GM10266 (cell line): ENCODE measurements around the gene SLC7A6.

Experiments
- DNase-seq: peaks from one replicate; pipeline ENCODE4 v3.0.0; 2012; ENCODE audit errors: extremely low spot score
- CTCF ChIP-seq: IDR thresholded peaks from 2 replicates; pipeline ENCODE4 v1.5.1; 2012; ENCODE audit warnings: mild to moderate bottlenecking, low read depth; ENCODE audit not compliant: control insufficient read depth, insufficient read depth; ENCODE audit errors: missing control alignments

Gene SLC7A6

GRCh38 chr16:68328860-68329390 is 64.6 kb downstream of the SLC7A6 start:
- no peak for TF ChIP-seq CTCF
- no peak for DNase-seq

GRCh38 chr16:68331879-68332410 is 67.6 kb downstream of the SLC7A6 start:
- no peak for TF ChIP-seq CTCF
- no peak for DNase-seq

- no peak for DNase-seq
- no peak for TF ChIP-seq CTCF
Observed at GRCh38 chr16:68332411-68333121, 68.2 kb downstream of the SLC7A6 start.

- no peak for TF ChIP-seq CTCF
- no peak for DNase-seq
Observed at GRCh38 chr16:68335175-68335574, 70.8 kb downstream of the SLC7A6 start.

GRCh38 chr16:68338326-68339119 is 74.2 kb downstream of the SLC7A6 start:
- no peak for DNase-seq
- TF ChIP-seq CTCF = no peak

GRCh38 chr16:68339214-68339613 is 74.9 kb downstream of the SLC7A6 start:
- TF ChIP-seq CTCF = no peak

More at GRCh38 chr16:68339214-68339613, 74.9 kb downstream of the SLC7A6 start:
- DNase-seq = no peak
